Gastroesophageal sphincter (tissue), 4 donors: Measurements from ENCODE around the gene GOLGA5. TPM values are rescaled to one million over a fixed set of nuclear protein-coding genes. Genes with fewer than 3 reads are reported as not detected.
A peak's percentile ranks its signal among the peaks of the same experiment; 100 is the strongest.

Source experiments
- ATAC-seq: fragments of 150-250 bp; one replicate; pipeline ENCODE4 v1.9.1; 2016; ENCODE audit warnings: mild to moderate bottlenecking, moderate library complexity
- H3K27ac ChIP-seq, 4 donors: fragments of 200-600 bp; sonication (generic) in 3 of 4; 1 replicate in 3 of 4; 2 replicates in 1 of 4; pipeline ENCODE4 v1.5.1; 2016 to 2019
- H3K27me3 ChIP-seq: fragments of 200-600 bp; sonication (generic); one replicate; pipeline ENCODE4 v1.5.1; 2019
- H3K36me3 ChIP-seq, 2 donors: fragments of 200-600 bp; sonication (generic); one replicate each; pipeline ENCODE4 v1.5.1; 2019; ENCODE audit warnings: control low read depth in 1 of 2
- H3K4me1 ChIP-seq, 3 donors: fragments of 200-600 bp; sonication (generic); 1 replicate in 2 of 3; 2 replicates in 1 of 3; pipeline ENCODE4 v1.5.1; 2016 to 2019; ENCODE audit warnings: control low read depth in 2 of 3
- H3K4me3 ChIP-seq, 2 donors: fragments of 200-600 bp; sonication (generic); one replicate each; pipeline ENCODE4 v1.5.1; 2019; ENCODE audit warnings: mild to moderate bottlenecking in 1 of 2, moderate library complexity in 1 of 2
- H3K9me3 ChIP-seq, 3 donors: fragments of 200-600 bp; sonication (generic); one replicate each; pipeline ENCODE4 v1.5.1; 2017 to 2019; ENCODE audit warnings: control low read depth in 2 of 3
- EP300 ChIP-seq: sonication (generic); formaldehyde crosslinking; IDR thresholded peaks from one replicate; pipeline ENCODE4 v1.6.1; 2017; ENCODE audit warnings: antibody characterized with exemption, mild to moderate bottlenecking
- POLR2A ChIP-seq, 2 donors: fragments of 450-650 bp; IDR thresholded peaks; one replicate each; pipeline ENCODE4 v1.6.1; 2017; ENCODE audit warnings: antibody characterized with exemption in 2 of 2, mild to moderate bottlenecking in 2 of 2, moderate library complexity in 1 of 2
- POLR2AphosphoS5 ChIP-seq: sonication (generic); formaldehyde crosslinking; IDR thresholded peaks from one replicate; pipeline ENCODE4 v1.6.1; 2017; ENCODE audit warnings: antibody characterized with exemption
- WGBS, 2 donors: methylation state at CpG; one replicate each; pipeline ENCODE4 v1.1.5; 2018; ENCODE audit warnings: low coverage in 1 of 2; 5-methylcytosine and 5-hydroxymethylcytosine counted together
- total RNA-seq, 4 donors: library from RNA; depleted of rRNA; stranded (reverse); fragments of >200 nt; gene quantifications; one replicate each; pipeline ENCODE4 v1.1.0, GENCODE V29; 2016
- TF ChIP-seq, protein P1 (sequence below), 4 experiments: fragments of 200-600 bp in 2 of 4; fragments of 450-650 bp in 2 of 4; sonication (generic) in 1 of 4; IDR thresholded peaks; one replicate each; pipeline ENCODE4 v1.5.1; 2017 to 2019; ENCODE audit warnings: antibody characterized with exemption in 4 of 4, mild to moderate bottlenecking in 2 of 4, moderate library complexity in 2 of 4

The GOLGA5 gene
- total RNA-seq, 4 donors from 2014 or later = 27.6 to 41.7 (median 36.7) TPM

DNA sequence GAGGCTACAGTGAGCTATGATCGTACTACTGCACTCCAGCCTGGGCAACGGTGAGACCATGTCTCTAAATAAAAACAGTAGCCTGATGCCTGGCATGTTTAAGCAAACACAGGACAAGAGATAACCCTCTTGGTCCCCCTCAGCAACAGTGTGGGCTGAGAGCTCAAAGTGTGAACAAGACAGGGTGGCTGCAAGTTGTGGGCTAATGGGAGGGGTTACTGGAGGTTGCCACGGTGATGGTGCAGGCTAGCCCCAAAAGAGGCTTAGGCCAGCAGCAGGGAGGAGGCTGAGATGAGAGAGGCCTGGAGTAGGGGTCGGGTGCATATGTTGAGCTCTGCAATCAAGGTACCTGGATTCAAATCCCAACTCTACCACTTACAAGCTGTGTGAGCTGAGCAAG lies 42.3 kb upstream of the GOLGA5 start:
- Histone ChIP-seq H3K9me3 (no peaks in the 10 kb centered on the region), H3K4me3 (no peak overlapping the region), H3K27ac (no peak overlapping the region), H3K36me3 (no peaks in the 10 kb centered on the region), H3K4me1 (peaks cover 0 to 17% (median 5%) of the 10 kb centered on the region in 3 donors), H3K27me3 (no peaks in the 10 kb centered on the region)
- TF ChIP-seq EP300 = no peak
- TF ChIP-seq POLR2A (IDR thresholded peaks at IDR 0.05) = no peak
- TF ChIP-seq, protein P1, sequence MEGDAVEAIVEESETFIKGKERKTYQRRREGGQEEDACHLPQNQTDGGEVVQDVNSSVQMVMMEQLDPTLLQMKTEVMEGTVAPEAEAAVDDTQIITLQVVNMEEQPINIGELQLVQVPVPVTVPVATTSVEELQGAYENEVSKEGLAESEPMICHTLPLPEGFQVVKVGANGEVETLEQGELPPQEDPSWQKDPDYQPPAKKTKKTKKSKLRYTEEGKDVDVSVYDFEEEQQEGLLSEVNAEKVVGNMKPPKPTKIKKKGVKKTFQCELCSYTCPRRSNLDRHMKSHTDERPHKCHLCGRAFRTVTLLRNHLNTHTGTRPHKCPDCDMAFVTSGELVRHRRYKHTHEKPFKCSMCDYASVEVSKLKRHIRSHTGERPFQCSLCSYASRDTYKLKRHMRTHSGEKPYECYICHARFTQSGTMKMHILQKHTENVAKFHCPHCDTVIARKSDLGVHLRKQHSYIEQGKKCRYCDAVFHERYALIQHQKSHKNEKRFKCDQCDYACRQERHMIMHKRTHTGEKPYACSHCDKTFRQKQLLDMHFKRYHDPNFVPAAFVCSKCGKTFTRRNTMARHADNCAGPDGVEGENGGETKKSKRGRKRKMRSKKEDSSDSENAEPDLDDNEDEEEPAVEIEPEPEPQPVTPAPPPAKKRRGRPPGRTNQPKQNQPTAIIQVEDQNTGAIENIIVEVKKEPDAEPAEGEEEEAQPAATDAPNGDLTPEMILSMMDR (IDR thresholded peaks at IDR 0.05) = no peak
- TF ChIP-seq POLR2AphosphoS5 = no peak
- 30 to 70% methylated on average over 2 to 3 of the region's 4 CpGs for WGBS, 2 donors
- no peak for ATAC-seq

DNA sequence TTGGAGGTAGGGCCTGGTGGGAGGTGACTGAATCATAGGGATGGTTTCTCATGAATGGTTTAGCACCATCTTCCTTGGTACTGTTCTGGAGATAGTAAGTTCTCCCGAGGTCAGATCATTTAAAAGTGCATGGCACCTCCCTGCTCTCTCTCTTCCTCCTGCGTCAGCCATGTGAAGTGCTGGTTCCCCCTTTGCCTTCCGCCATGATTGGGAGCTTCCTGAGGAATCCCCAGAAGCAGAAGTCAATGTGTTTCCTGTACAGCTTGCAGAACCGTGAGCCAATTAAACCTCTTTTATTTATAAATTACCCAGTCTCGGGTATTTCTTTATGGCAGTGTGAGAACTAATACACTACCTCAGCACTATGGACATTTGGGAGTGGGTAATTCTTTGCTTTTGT lies 40.9 kb upstream of the GOLGA5 start:
- Histone ChIP-seq H3K4me1 (peaks cover 0 to 5% (median 0%) of the 10 kb centered on the region in 3 donors), H3K27me3 (no peaks in the 10 kb centered on the region), H3K9me3 (no peaks in the 10 kb centered on the region), H3K36me3 (no peaks in the 10 kb centered on the region), H3K4me3 (no peak overlapping the region), H3K27ac (no peak overlapping the region)
- TF ChIP-seq EP300 (no peak), POLR2AphosphoS5 (peak; percentile 10)
- WGBS, 2 donors = 49 to 61% methylated on average over 5 of the region's 5 CpGs
- no peak for ATAC-seq

DNA sequence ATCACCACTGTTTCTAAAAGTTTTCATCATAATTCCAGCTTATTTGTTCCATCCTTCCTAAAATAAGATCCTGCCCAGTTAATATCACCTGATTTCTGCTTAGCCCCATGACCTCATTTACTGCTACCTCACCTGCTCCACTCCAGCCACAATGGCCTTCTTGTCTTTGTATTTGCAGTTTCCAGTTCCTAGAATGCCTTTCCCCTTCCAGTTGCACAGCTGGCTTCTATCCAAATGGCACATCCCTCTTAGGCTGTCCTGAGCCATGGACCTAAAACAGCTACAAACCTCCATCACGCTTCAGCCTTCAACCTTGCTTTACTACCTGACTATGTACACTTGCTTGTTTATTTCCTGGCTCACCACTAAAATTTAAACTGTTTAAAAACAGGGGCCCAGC lies 39.1 kb upstream of the GOLGA5 start:
- no peaks in the 10 kb centered on the region for H3K9me3 ChIP-seq
- 56 to 67% methylated on average over 1 of the region's 1 CpG for WGBS, 2 donors
- ATAC-seq = no peak
- H3K27ac ChIP-seq = no peak overlapping the region
- TF ChIP-seq, protein P1 (IDR thresholded peaks at IDR 0.05) = no peak
- no peak for TF ChIP-seq POLR2AphosphoS5
- H3K4me3 ChIP-seq = no peak overlapping the region
- H3K4me1 ChIP-seq = no peaks in the 10 kb centered on the region
- H3K36me3 ChIP-seq = no peaks in the 10 kb centered on the region
- no peaks in the 10 kb centered on the region for H3K27me3 ChIP-seq

DNA sequence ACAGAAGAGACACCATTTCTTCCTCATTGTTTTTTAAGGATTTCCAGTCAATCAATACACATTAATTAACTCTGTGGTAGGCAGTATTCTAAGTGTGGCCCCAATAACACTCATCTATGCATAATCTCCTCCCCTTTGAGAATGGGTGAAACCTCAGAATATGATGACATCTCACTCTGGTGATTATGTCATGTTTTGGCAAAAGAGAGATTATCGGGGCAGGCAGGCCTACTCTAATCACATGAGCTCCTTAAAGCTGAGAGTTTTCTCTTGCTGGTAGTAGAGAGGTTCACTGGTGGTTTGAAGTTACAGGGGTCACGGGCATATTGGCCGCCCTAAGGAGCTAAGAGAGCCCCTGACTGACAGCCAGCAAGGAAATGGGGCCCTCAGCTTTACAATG lies 38.6 kb upstream of the GOLGA5 start:
- Histone ChIP-seq H3K27me3 (no peaks in the 10 kb centered on the region), H3K9me3 (no peaks in the 10 kb centered on the region), H3K4me1 (no peaks in the 10 kb centered on the region), H3K36me3 (no peaks in the 10 kb centered on the region), H3K4me3 (no peak overlapping the region), H3K27ac (no peak overlapping the region)
- peak; percentile 60 for ATAC-seq
- 30 to 89% methylated on average over 1 of the region's 3 CpGs for WGBS, 2 donors
- TF ChIP-seq, protein P1 (IDR thresholded peaks at IDR 0.05) = no peak
- TF ChIP-seq POLR2A (IDR thresholded peaks at IDR 0.05) (no peak), EP300 (no peak), POLR2AphosphoS5 (no peak)

DNA sequence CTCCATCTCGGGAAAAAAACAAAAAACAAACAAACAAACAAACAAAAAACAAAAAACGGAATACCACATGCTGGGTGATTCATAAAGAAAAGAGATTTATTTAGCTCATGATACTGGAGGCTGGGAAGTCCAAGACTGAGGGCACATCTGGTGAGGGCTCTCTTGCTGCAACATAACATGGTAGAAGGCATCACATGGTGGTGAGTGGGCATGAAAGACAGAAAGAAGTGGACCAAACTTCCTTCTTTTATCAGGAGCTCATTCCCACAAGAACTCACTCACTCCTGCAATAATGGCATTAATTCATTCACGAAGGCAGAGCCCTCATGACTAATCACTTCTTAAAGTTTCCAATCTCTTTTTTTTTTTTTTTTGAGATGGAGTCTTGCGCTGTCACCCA lies 37.7 kb upstream of the GOLGA5 start:
- Histone ChIP-seq H3K27me3 (peaks cover 4% of the 10 kb centered on the region), H3K36me3 (no peaks in the 10 kb centered on the region), H3K9me3 (no peaks in the 10 kb centered on the region), H3K27ac (no peak overlapping the region), H3K4me3 (no peak overlapping the region), H3K4me1 (no peaks in the 10 kb centered on the region)
- no peak for ATAC-seq
- no peak for TF ChIP-seq POLR2A (IDR thresholded peaks at IDR 0.05)
- TF ChIP-seq, protein P1 (IDR thresholded peaks at IDR 0.05) = no peak
- TF ChIP-seq EP300 = no peak
- TF ChIP-seq POLR2AphosphoS5 = no peak
- WGBS, 2 donors = 75 to 100% methylated on average over 2 to 4 of the region's 4 CpGs
